ENCODE results near the gene SEPTIN12.

GRCh38 chr16:4814542-4815173 lies 26.5 kb upstream of the SEPTIN12 start:
- no peak for TF ChIP-seq CTCF (conservative IDR thresholded peaks at IDR 0.05; ENCODE audit: low read depth, low read length)
- no peak for TF ChIP-seq MAFK (IDR thresholded peaks at IDR 0.05; ENCODE audit: low read depth, low read length)
- no peak for TF ChIP-seq SMC3 (IDR thresholded peaks at IDR 0.05; ENCODE audit: low read depth, low read length)
- TF ChIP-seq POLR2A (IDR thresholded peaks at IDR 0.05; ENCODE audit: low read depth, low read length), result no peak
- no peak for TF ChIP-seq RCOR1 (IDR thresholded peaks at IDR 0.05; ENCODE audit: insufficient replicate concordance, low read length)

Data from IMR-90 (cell line).